HepG2 (cell line): ENCODE results near the gene HEATR1. TPM values are rescaled to one million over a fixed set of nuclear protein-coding genes. Genes with fewer than 3 reads are reported as not detected.

Source experiments
- CHD4 ChIP-seq: fragments of 200-600 bp; sonication (generic); IDR thresholded peaks from 2 replicates; pipeline ENCODE4 v1.7.0; 2017; ENCODE audit warnings: mild to moderate bottlenecking, low read length, borderline replicate concordance
- FLYWCH1 ChIP-seq: sonication (generic); formaldehyde crosslinking; IDR thresholded peaks from 2 replicates; pipeline ENCODE4 v1.8.1; 2023; ENCODE audit warnings: mild to moderate bottlenecking, missing genetic modification reagents
- HNRNPL ChIP-seq: fragments of 200-400 bp; formaldehyde crosslinking; IDR thresholded peaks from 2 replicates; pipeline ENCODE4 v1.6.1; 2017; ENCODE audit warnings: mild to moderate bottlenecking, low read depth, low read length
- HNRNPLL ChIP-seq: fragments of 200-400 bp; formaldehyde crosslinking; IDR thresholded peaks from 2 replicates; pipeline ENCODE4 v1.6.1; 2017; ENCODE audit warnings: mild to moderate bottlenecking, low read depth, low read length; ENCODE audit not compliant: poor library complexity, severe bottlenecking
- HOXA9 ChIP-seq: sonication (generic); formaldehyde crosslinking; IDR thresholded peaks from 2 replicates; pipeline ENCODE4 v1.8.1; 2022; ENCODE audit warnings: missing genetic modification reagents, mild to moderate bottlenecking, moderate library complexity, borderline replicate concordance
- KAT7 ChIP-seq: IDR thresholded peaks from 2 replicates; pipeline ENCODE4 v1.6.1; 2018; ENCODE audit warnings: borderline replicate concordance, missing compliant biosample characterization
- PAX8 ChIP-seq: sonication (generic); formaldehyde crosslinking; IDR thresholded peaks from 2 replicates; pipeline ENCODE4 v1.8.0; 2022; ENCODE audit warnings: mild to moderate bottlenecking, missing genetic modification reagents, borderline replicate concordance
- SETDB1 ChIP-seq: sonication (generic); formaldehyde crosslinking; IDR thresholded peaks from 2 replicates; pipeline ENCODE4 v1.5.1; 2020; ENCODE audit warnings: missing genetic modification reagents, mild to moderate bottlenecking, borderline replicate concordance
- TBX3 ChIP-seq: fragments of 450-650 bp; IDR thresholded peaks from 2 replicates; pipeline ENCODE4 v1.6.1; 2017; ENCODE audit warnings: antibody characterized with exemption, mild to moderate bottlenecking, inconsistent platforms, borderline replicate concordance
- TP53 ChIP-seq: sonication (generic); formaldehyde crosslinking; conservative IDR thresholded peaks from 2 replicates; pipeline ENCODE4 v1.4.0; 2020; ENCODE audit warnings: missing genetic modification reagents
- ZNF124 ChIP-seq: sonication (generic); formaldehyde crosslinking; IDR thresholded peaks from 2 replicates; pipeline ENCODE4 v1.4.0; 2020; ENCODE audit warnings: missing genetic modification reagents
- ZNF660 ChIP-seq: sonication (generic); formaldehyde crosslinking; IDR thresholded peaks from 2 replicates; pipeline ENCODE4 v1.5.1; 2020; ENCODE audit warnings: mild to moderate bottlenecking, low read depth, missing genetic modification reagents, borderline replicate concordance
- ZNF772 ChIP-seq: sonication (generic); formaldehyde crosslinking; IDR thresholded peaks from 2 replicates; pipeline ENCODE4 v1.5.0; 2020; ENCODE audit warnings: mild to moderate bottlenecking, missing genetic modification reagents
- ZNF841 ChIP-seq: sonication (generic); formaldehyde crosslinking; IDR thresholded peaks from 2 replicates; pipeline ENCODE4 v1.8.1; 2023; ENCODE audit warnings: missing genetic modification reagents, borderline replicate concordance
- polyA plus RNA-seq, 8 experiments: library from polyadenylated mRNA; depleted of rRNA in 3 of 8; stranded (reverse) in 7 of 8; unstranded in 1 of 8; fragments of >200 nt; fragmentation: Illumina TruSeq in 4 of 8; extraction: Trizol in 4 of 8; gene quantifications; 2 replicates each; pipeline versions ENCODE4 v1.2.1 to v1.2.3, GENCODE V29; 2011 to 2016; ENCODE audit warnings: low read depth in 4 of 8, missing spikeins in 1 of 8, mixed read lengths in 1 of 8; ENCODE audit not compliant: insufficient read depth in 1 of 8
- total RNA-seq, 5 experiments: library from RNA; depleted of rRNA; stranded (reverse); fragments of >200 nt; fragmentation: Illumina TruSeq; extraction: Trizol; gene quantifications; 2 replicates each; pipeline ENCODE4 v1.2.3, GENCODE V29; 2016; ENCODE audit warnings: low read depth in 1 of 5
- TF ChIP-seq, protein P1 (sequence below): sonication (generic); formaldehyde crosslinking; IDR thresholded peaks from 2 replicates; pipeline ENCODE4 v1.4.0; 2020; ENCODE audit warnings: missing genetic modification reagents
- TF ChIP-seq, protein P2 (sequence below): sonication (generic); formaldehyde crosslinking; IDR thresholded peaks from 2 replicates; pipeline ENCODE4 v1.5.1; 2020; ENCODE audit warnings: missing genetic modification reagents, mild to moderate bottlenecking, borderline replicate concordance
- TF ChIP-seq, protein P3 (sequence below): sonication (generic); formaldehyde crosslinking; IDR thresholded peaks from 2 replicates; pipeline ENCODE4 v1.4.0; 2020; ENCODE audit warnings: missing genetic modification reagents, borderline replicate concordance

The HEATR1 gene
- total and polyA plus RNA-seq, 2 of the 13 experiments (the other 11 are each of a cell fraction or from before 2014, with no cell fraction given): 10.2 to 45.8 TPM

DNA sequence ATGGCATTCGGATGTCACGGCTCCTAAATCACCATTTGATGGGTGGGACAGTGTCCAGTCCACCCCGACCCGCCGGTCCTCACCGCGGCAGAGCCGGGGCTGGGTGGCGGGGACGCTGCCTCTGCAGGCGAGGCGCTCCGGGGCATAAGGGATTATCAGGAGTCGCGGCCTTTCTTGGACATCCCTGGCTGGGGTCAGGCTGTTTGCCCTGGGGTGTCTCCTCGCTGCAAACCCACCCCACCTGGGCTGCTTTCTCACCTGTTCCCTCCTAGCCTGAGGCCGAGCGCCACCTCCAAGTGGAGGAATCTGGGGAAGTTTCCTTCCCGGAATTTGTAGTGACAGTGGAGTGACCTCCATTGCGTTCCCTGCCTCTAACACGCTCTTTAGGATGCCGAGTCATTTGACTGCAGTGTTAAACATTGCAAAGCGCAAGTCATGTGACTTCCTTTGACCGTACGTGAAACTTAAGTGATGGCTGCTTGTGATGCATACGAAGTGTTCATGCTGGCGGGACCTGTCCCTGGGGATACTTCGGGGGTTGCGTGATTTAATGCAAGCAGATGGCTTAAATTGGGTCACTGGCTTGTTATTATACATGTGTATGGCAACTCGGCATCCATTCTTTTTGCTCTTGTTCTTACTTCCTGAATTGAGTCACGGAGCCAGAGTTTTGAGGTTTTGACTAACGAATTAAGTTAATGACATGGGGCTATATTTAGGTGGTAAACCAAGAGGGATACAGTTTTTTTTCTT lies 80.0 kb downstream of the HEATR1 start (continued):
- TF ChIP-seq ZNF660 (CRISPR knock-in tag): no peak
- TF ChIP-seq HNRNPL: 0 out of 2 replicates have a peak, but pooled peaks have one; percentile 8
- TF ChIP-seq TP53 (CRISPR knock-in tag): no peak
- no peak for TF ChIP-seq CHD4
- peak; percentile 86 for TF ChIP-seq ZNF772 (CRISPR knock-in tag)
- TF ChIP-seq, protein P1, sequence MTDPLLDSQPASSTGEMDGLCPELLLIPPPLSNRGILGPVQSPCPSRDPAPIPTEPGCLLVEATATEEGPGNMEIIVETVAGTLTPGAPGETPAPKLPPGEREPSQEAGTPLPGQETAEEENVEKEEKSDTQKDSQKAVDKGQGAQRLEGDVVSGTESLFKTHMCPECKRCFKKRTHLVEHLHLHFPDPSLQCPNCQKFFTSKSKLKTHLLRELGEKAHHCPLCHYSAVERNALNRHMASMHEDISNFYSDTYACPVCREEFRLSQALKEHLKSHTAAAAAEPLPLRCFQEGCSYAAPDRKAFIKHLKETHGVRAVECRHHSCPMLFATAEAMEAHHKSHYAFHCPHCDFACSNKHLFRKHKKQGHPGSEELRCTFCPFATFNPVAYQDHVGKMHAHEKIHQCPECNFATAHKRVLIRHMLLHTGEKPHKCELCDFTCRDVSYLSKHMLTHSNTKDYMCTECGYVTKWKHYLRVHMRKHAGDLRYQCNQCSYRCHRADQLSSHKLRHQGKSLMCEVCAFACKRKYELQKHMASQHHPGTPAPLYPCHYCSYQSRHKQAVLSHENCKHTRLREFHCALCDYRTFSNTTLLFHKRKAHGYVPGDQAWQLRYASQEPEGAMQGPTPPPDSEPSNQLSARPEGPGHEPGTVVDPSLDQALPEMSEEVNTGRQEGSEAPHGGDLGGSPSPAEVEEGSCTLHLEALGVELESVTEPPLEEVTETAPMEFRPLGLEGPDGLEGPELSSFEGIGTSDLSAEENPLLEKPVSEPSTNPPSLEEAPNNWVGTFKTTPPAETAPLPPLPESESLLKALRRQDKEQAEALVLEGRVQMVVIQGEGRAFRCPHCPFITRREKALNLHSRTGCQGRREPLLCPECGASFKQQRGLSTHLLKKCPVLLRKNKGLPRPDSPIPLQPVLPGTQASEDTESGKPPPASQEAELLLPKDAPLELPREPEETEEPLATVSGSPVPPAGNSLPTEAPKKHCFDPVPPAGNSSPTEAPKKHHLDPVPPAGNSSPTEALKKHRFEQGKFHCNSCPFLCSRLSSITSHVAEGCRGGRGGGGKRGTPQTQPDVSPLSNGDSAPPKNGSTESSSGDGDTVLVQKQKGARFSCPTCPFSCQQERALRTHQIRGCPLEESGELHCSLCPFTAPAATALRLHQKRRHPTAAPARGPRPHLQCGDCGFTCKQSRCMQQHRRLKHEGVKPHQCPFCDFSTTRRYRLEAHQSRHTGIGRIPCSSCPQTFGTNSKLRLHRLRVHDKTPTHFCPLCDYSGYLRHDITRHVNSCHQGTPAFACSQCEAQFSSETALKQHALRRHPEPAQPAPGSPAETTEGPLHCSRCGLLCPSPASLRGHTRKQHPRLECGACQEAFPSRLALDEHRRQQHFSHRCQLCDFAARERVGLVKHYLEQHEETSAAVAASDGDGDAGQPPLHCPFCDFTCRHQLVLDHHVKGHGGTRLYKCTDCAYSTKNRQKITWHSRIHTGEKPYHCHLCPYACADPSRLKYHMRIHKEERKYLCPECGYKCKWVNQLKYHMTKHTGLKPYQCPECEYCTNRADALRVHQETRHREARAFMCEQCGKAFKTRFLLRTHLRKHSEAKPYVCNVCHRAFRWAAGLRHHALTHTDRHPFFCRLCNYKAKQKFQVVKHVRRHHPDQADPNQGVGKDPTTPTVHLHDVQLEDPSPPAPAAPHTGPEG: 0 out of 2 replicates have a peak, but pooled peaks have one; percentile 56
- no peak for TF ChIP-seq PAX8 (CRISPR knock-in tag)
- TF ChIP-seq, protein P2, sequence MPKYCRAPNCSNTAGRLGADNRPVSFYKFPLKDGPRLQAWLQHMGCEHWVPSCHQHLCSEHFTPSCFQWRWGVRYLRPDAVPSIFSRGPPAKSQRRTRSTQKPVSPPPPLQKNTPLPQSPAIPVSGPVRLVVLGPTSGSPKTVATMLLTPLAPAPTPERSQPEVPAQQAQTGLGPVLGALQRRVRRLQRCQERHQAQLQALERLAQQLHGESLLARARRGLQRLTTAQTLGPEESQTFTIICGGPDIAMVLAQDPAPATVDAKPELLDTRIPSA: no peak
- TF ChIP-seq, protein P3, sequence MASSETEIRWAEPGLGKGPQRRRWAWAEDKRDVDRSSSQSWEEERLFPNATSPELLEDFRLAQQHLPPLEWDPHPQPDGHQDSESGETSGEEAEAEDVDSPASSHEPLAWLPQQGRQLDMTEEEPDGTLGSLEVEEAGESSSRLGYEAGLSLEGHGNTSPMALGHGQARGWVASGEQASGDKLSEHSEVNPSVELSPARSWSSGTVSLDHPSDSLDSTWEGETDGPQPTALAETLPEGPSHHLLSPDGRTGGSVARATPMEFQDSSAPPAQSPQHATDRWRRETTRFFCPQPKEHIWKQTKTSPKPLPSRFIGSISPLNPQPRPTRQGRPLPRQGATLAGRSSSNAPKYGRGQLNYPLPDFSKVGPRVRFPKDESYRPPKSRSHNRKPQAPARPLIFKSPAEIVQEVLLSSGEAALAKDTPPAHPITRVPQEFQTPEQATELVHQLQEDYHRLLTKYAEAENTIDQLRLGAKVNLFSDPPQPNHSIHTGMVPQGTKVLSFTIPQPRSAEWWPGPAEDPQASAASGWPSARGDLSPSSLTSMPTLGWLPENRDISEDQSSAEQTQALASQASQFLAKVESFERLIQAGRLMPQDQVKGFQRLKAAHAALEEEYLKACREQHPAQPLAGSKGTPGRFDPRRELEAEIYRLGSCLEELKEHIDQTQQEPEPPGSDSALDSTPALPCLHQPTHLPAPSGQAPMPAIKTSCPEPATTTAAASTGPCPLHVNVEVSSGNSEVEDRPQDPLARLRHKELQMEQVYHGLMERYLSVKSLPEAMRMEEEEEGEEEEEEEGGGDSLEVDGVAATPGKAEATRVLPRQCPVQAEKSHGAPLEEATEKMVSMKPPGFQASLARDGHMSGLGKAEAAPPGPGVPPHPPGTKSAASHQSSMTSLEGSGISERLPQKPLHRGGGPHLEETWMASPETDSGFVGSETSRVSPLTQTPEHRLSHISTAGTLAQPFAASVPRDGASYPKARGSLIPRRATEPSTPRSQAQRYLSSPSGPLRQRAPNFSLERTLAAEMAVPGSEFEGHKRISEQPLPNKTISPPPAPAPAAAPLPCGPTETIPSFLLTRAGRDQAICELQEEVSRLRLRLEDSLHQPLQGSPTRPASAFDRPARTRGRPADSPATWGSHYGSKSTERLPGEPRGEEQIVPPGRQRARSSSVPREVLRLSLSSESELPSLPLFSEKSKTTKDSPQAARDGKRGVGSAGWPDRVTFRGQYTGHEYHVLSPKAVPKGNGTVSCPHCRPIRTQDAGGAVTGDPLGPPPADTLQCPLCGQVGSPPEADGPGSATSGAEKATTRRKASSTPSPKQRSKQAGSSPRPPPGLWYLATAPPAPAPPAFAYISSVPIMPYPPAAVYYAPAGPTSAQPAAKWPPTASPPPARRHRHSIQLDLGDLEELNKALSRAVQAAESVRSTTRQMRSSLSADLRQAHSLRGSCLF (CRISPR knock-in tag): no peak
- no peak for TF ChIP-seq FLYWCH1 (CRISPR knock-in tag)
- no peak for TF ChIP-seq TBX3
- peak; percentile 18 for TF ChIP-seq HNRNPLL
- TF ChIP-seq ZNF124 (CRISPR knock-in tag): no peak
- peak; percentile 80; the same call in 1 of the 2 replicates for TF ChIP-seq KAT7
- no peak for TF ChIP-seq ZNF841 (CRISPR knock-in tag)
- no peak for TF ChIP-seq HOXA9
- no peak for TF ChIP-seq SETDB1 (CRISPR knock-in tag)
